Right lobe of liver (tissue), 6 donors: Measurements from ENCODE around the gene UQCC2. TPM values are rescaled to one million over a fixed set of nuclear protein-coding genes. Genes with fewer than 3 reads are reported as not detected.

Experiments used
- ATAC-seq, 4 donors: fragments of 200-7000 bp; cut with Tn5 transposase; one replicate each; pipeline ENCODE4 v1.9.1; 2020; ENCODE audit warnings: mild to moderate bottlenecking in 4 of 4, moderate library complexity in 4 of 4
- DNase-seq, 3 donors: peaks; one replicate each; pipeline ENCODE4 v3.0.0-alpha.2; 2020
- H3K27ac ChIP-seq, 3 donors: fragments of 200-600 bp; one replicate each; pipeline ENCODE4 v1.8.0; 2022
- H3K27me3 ChIP-seq, 2 donors: fragments of 200-600 bp; one replicate each; pipeline ENCODE4 v1.8.0; 2022
- H3K36me3 ChIP-seq, 4 donors: fragments of 200-600 bp; sonication (generic) in 1 of 4; one replicate each; pipeline versions ENCODE4 v1.5.1 to v1.8.0; 2017 to 2022; ENCODE audit warnings: control low read depth in 1 of 4
- H3K4me1 ChIP-seq, 4 donors: fragments of 200-600 bp; sonication (generic) in 1 of 4; one replicate each; pipeline versions ENCODE4 v1.5.1 to v1.8.0; 2017 to 2022; ENCODE audit warnings: control low read depth in 1 of 4
- H3K4me3 ChIP-seq, 3 donors: fragments of 200-600 bp; one replicate each; pipeline ENCODE4 v1.8.0; 2022
- H3K9me3 ChIP-seq, 4 donors: fragments of 200-600 bp; sonication (generic) in 1 of 4; one replicate each; pipeline versions ENCODE4 v1.5.1 to v1.8.0; 2017 to 2022; ENCODE audit warnings: control low read depth in 1 of 4
- POLR2A ChIP-seq: fragments of 450-650 bp; IDR thresholded peaks from one replicate; pipeline ENCODE4 v1.6.1; 2017; ENCODE audit warnings: antibody characterized with exemption, mild to moderate bottlenecking
- WGBS: methylation state at CpG from one replicate; pipeline ENCODE4 v1.1.6; 2018; ENCODE audit warnings: low coverage, low lambda C conversion rate; ENCODE audit not compliant: insufficient coverage; ENCODE audit errors: missing lambda C conversion rate; 5-methylcytosine and 5-hydroxymethylcytosine counted together
- intact Hi-C, 2 donors: fragments of 100-400 bp; cut with DNase I; formaldehyde crosslinking; loops; one replicate each; pipeline versions ENCODE4 v1.11.2 to v1.14.1; 2022
- total RNA-seq, 6 experiments: library from RNA; depleted of rRNA in 2 of 6; stranded (reverse); fragments of >200 nt in 2 of 6; fragmentation: NEBNext Ultra II Directional in 3 of 6; extraction: Animal tissue kit (Norgen Biotek cat#: 25700) in 3 of 6; gene quantifications; one replicate each; pipeline versions ENCODE4 v1.1.0 to v1.2.4, GENCODE V29; 2016 to 2023
- TF ChIP-seq, protein P1 (sequence below), 4 donors: fragments of 200-600 bp in 3 of 4; fragments of 450-650 bp in 1 of 4; IDR thresholded peaks; one replicate each; pipeline versions ENCODE4 v1.5.1 to v1.8.0; 2016 to 2022; ENCODE audit warnings: antibody characterized with exemption in 4 of 4, mild to moderate bottlenecking in 2 of 4
- donor health status: DM: no; HTN: yes; CAD: no.
- donor health status: DM: no; HTN: no; CAD: no.
- donor health status: DM: no; HTN: no; CAD: no.
- donor health status: DM: no; HTN: yes; CAD: no.
- donor health status: DM: no; HTN: yes; CAD: no.

The UQCC2 gene
- total RNA-seq, 6 experiments from 2014 or later: 23.7 to 38.4 (median 31.5) TPM

DNA sequence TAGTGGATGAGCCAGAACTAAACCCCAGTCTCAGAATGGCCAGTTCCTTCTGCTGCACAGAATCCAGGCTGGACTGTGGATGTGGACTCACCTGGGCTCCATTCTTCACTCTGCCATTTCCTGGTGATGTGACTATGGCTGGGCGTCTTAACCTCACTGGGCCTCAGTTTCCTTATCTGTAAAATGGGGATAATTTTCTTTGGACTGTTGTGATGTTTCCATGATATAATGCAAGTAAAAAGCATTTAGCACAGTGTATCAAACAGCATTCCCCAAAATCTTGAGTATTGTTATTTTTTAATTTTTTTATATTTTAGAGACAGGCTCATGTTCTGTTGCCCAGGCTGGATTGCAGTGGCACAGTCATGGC is 41.1 kb upstream of the UQCC2 start:
- no peaks in the 10 kb centered on the region for H3K27me3 ChIP-seq
- DNase-seq (no peak), ATAC-seq (no peak)
- no peaks in the 10 kb centered on the region for H3K9me3 ChIP-seq
- intact Hi-C loops: no loop called here
- no peak overlapping the region for H3K4me3 ChIP-seq
- WGBS: 80% methylated on average over 1 of the region's 1 CpG
- H3K4me1 ChIP-seq: peaks cover 0 to 17% (median 4%) of the 10 kb centered on the region in 4 donors
- H3K36me3 ChIP-seq: no peaks in the 10 kb centered on the region
- H3K27ac ChIP-seq: no peak overlapping the region
- TF ChIP-seq POLR2A: no peak
- TF ChIP-seq, protein P1, sequence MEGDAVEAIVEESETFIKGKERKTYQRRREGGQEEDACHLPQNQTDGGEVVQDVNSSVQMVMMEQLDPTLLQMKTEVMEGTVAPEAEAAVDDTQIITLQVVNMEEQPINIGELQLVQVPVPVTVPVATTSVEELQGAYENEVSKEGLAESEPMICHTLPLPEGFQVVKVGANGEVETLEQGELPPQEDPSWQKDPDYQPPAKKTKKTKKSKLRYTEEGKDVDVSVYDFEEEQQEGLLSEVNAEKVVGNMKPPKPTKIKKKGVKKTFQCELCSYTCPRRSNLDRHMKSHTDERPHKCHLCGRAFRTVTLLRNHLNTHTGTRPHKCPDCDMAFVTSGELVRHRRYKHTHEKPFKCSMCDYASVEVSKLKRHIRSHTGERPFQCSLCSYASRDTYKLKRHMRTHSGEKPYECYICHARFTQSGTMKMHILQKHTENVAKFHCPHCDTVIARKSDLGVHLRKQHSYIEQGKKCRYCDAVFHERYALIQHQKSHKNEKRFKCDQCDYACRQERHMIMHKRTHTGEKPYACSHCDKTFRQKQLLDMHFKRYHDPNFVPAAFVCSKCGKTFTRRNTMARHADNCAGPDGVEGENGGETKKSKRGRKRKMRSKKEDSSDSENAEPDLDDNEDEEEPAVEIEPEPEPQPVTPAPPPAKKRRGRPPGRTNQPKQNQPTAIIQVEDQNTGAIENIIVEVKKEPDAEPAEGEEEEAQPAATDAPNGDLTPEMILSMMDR (IDR thresholded peaks at IDR 0.05): no peak

DNA sequence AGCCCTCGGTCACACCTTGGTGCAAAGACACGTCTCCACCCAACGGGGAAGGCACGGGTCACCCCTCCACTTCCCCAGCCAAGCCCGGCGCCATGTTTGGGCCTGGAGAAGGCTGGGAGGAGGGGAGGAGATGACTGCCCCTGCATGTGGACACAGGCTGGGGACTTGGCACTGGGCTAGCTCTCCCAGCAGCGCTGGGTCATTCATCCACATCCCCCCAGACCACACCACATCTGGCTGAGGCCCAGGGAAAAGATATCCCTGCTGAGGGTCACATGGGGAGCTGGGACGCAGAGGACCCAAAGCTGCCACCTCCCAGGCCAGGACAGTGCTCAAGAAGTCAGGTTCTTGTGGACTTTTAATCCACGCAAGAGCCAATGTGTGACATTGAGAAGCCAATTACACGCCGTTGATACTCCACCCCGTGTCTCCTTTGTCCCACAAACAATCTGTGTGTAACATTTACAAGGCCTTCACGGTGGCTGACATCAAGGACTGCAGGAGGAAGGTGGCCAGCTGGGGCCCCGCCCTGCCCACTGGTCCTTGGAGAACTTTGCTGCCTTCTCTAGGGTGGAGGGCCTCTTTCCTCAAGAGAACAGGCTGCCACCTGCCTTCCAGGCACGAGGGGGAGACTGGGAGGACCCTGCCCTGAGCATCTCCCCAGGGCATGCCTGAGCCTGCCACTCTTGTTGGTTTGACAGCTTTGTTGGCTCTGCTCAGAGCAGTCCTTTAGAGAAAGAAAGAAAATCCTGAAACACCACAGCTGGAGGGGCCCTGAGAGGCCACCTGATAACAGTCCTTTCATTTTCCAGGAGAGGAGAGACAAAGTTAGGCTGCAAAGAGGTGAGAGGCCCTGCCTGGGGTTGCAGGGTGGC is 40.5 kb upstream of the UQCC2 start:
- Histone ChIP-seq H3K27me3 (no peaks in the 10 kb centered on the region), H3K27ac (no peak overlapping the region), H3K4me1 (peaks cover 0 to 17% (median 4%) of the 10 kb centered on the region in 4 donors), H3K4me3 (no peak overlapping the region), H3K9me3 (no peaks in the 10 kb centered on the region), H3K36me3 (no peaks in the 10 kb centered on the region)
- TF ChIP-seq, protein P1 (IDR thresholded peaks at IDR 0.05): no peak
- no peak for TF ChIP-seq POLR2A
- DNase-seq (no peak), ATAC-seq (no peak)
- intact Hi-C loops: no loop called here
- WGBS: 90% methylated on average over 2 of the region's 15 CpGs

DNA sequence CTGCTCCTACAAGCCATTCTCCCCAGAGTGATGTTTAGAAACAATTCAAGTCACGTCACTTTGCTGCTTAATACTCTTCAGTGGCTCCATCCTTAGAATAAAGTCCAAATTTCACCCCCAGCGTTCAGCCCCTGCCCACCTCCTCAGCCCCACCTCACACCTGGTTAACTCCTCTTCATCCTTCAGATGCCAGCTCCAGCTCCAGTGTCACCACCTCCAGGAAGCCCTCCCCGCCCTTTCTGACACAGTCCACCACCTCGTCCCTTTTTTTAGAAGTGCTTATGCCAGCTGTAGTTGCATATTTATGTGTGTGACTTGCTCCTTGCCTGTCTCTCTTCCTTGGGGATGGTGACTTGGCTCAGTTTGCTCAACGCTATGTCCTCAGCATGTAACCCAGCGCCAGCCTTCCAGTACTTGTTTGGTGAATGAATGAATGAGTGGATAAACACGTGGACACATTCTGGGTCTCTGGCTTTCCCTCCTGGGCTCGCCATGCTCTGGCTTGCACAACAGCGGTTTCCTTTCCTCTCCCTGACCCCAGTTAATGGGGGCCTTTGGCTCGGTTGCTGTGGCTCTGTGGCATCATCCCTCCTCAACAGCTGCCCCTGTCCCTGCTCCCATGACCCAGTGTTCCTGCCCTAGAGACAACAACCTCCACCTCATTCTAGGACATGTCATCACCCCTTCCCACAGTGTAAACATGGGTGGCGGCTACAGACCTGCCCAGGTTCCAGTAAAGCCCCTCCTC is 38.9 kb upstream of the UQCC2 start:
- intact Hi-C loops: no loop called here
- no peak for TF ChIP-seq POLR2A
- TF ChIP-seq, protein P1 (IDR thresholded peaks at IDR 0.05): no peak
- H3K27ac ChIP-seq: peak overlapping the region in 1 of 3 donors; percentile 53
- no peak overlapping the region for H3K4me3 ChIP-seq
- H3K9me3 ChIP-seq: no peaks in the 10 kb centered on the region
- 25% methylated on average over 8 of the region's 11 CpGs for WGBS
- no peaks in the 10 kb centered on the region for H3K36me3 ChIP-seq
- peaks cover 0 to 30% (median 5%) of the 10 kb centered on the region in 4 donors for H3K4me1 ChIP-seq
- ATAC-seq: peak; percentile 56 to 75 (median 62)
- DNase-seq: peak; percentile 65 to 83 (median 71)
- H3K27me3 ChIP-seq: no peaks in the 10 kb centered on the region

DNA sequence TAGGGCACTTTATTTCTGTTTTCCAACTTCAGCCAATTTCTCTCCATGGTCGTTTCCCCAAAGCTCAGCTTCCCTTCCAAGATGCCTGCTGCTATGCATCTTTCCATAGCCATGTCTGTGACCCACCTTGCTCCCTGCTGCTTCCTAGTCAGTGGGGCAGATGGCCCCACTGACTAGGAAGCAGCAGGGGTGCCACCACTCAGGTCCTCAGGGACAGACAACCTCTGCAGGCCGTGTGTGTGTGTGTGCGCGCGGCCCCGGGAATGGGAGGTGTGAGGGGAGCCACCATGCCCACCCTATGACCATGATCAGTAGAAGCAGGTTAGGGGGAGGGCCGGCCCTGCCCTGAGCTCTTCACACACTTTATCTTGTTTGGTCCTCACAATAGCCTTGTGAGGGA is 37.9 kb upstream of the UQCC2 start:
- DNase-seq (no peak), ATAC-seq (no peak)
- 50% methylated on average over 1 of the region's 7 CpGs for WGBS
- H3K27me3 ChIP-seq: no peaks in the 10 kb centered on the region
- no peaks in the 10 kb centered on the region for H3K9me3 ChIP-seq
- no peak overlapping the region for H3K4me3 ChIP-seq
- intact Hi-C loops: no loop called here
- no peaks in the 10 kb centered on the region for H3K36me3 ChIP-seq
- H3K4me1 ChIP-seq: peaks cover 0 to 40% (median 10%) of the 10 kb centered on the region in 4 donors
- no peak overlapping the region for H3K27ac ChIP-seq
- no peak for TF ChIP-seq POLR2A
- TF ChIP-seq, protein P1 (IDR thresholded peaks at IDR 0.05): no peak
